HL-60 (cell line): ENCODE measurements around the gene EYS.

Experiments
- DNase-seq, 2 experiments: peaks; one replicate each; pipeline ENCODE4 v3.0.0-alpha.2; 2010 to 2020; ENCODE audit warnings: low read depth in 1 of 2, low spot score in 1 of 2
- H3K27ac ChIP-seq: fragments of 250-450 bp; sonication (Bioruptor Pico); replicated peaks from 2 replicates; pipeline ENCODE4 v1.5.1; 2020; ENCODE audit warnings: mild to moderate bottlenecking, moderate library complexity
- H3K27me3 ChIP-seq: fragments of 250-450 bp; sonication (Bioruptor Pico); 2 replicates; pipeline ENCODE4 v1.5.1; 2021; ENCODE audit warnings: mild to moderate bottlenecking, moderate library complexity; ENCODE audit not compliant: insufficient read depth, poor library complexity, severe bottlenecking
- H3K4me3 ChIP-seq: replicated peaks from 2 replicates; pipeline ENCODE4 v1.5.1; 2011; ENCODE audit warnings: mild to moderate bottlenecking, control low read depth, low read length; ENCODE audit not compliant: insufficient read depth
- GABPA ChIP-seq: IDR thresholded peaks from 2 replicates; pipeline ENCODE4 v1.6.1; 2012; ENCODE audit warnings: low read depth
- POLR2AphosphoS5 ChIP-seq: IDR thresholded peaks from 2 replicates; pipeline ENCODE4 v1.6.1; 2012; ENCODE audit warnings: low read depth
- SPI1 ChIP-seq: IDR thresholded peaks from 2 replicates; pipeline ENCODE4 v1.6.1; 2012; ENCODE audit warnings: low read depth, mild to moderate bottlenecking, borderline replicate concordance
- TF ChIP-seq, protein P1 (sequence below): IDR thresholded peaks from one replicate; pipeline ENCODE4 v1.5.1; 2011; ENCODE audit warnings: low read length, control low read depth, inconsistent platforms; ENCODE audit not compliant: insufficient read depth
- TF ChIP-seq, protein P2 (sequence below): IDR thresholded peaks from 2 replicates; pipeline ENCODE4 v1.6.1; 2012; ENCODE audit warnings: low read depth; ENCODE audit not compliant: insufficient replicate concordance

Gene EYS

DNA sequence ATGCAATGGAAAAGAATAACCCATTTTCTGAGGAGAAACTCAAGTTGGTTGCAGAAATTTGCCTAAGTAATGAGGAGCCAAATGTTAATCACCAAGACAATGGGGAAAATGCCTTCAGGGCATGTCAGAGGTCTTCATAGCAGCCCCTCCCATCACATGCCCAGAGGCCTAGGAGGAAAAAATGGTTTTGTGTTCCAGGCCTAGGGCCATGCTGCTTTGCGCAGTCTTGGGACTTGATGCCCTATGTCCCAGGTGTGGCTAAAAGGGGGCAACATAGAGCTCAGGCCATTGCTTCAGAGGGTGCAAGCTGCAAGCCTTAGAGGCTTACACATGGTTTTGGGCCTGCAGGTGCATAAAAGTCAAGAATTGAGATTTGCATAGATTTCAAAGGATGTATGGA lies 485.9 kb downstream of the EYS start:
- TF ChIP-seq, protein P1, sequence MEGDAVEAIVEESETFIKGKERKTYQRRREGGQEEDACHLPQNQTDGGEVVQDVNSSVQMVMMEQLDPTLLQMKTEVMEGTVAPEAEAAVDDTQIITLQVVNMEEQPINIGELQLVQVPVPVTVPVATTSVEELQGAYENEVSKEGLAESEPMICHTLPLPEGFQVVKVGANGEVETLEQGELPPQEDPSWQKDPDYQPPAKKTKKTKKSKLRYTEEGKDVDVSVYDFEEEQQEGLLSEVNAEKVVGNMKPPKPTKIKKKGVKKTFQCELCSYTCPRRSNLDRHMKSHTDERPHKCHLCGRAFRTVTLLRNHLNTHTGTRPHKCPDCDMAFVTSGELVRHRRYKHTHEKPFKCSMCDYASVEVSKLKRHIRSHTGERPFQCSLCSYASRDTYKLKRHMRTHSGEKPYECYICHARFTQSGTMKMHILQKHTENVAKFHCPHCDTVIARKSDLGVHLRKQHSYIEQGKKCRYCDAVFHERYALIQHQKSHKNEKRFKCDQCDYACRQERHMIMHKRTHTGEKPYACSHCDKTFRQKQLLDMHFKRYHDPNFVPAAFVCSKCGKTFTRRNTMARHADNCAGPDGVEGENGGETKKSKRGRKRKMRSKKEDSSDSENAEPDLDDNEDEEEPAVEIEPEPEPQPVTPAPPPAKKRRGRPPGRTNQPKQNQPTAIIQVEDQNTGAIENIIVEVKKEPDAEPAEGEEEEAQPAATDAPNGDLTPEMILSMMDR: no peak
- TF ChIP-seq GABPA (no peak), SPI1 (no peak), POLR2AphosphoS5 (no peak)
- TF ChIP-seq, protein P2, sequence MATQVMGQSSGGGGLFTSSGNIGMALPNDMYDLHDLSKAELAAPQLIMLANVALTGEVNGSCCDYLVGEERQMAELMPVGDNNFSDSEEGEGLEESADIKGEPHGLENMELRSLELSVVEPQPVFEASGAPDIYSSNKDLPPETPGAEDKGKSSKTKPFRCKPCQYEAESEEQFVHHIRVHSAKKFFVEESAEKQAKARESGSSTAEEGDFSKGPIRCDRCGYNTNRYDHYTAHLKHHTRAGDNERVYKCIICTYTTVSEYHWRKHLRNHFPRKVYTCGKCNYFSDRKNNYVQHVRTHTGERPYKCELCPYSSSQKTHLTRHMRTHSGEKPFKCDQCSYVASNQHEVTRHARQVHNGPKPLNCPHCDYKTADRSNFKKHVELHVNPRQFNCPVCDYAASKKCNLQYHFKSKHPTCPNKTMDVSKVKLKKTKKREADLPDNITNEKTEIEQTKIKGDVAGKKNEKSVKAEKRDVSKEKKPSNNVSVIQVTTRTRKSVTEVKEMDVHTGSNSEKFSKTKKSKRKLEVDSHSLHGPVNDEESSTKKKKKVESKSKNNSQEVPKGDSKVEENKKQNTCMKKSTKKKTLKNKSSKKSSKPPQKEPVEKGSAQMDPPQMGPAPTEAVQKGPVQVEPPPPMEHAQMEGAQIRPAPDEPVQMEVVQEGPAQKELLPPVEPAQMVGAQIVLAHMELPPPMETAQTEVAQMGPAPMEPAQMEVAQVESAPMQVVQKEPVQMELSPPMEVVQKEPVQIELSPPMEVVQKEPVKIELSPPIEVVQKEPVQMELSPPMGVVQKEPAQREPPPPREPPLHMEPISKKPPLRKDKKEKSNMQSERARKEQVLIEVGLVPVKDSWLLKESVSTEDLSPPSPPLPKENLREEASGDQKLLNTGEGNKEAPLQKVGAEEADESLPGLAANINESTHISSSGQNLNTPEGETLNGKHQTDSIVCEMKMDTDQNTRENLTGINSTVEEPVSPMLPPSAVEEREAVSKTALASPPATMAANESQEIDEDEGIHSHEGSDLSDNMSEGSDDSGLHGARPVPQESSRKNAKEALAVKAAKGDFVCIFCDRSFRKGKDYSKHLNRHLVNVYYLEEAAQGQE: no peak
- Histone ChIP-seq H3K4me3 (no peak overlapping the region), H3K27ac (no peak overlapping the region), H3K27me3 (no peaks in the 10 kb centered on the region)
- DNase-seq: no peak

- Histone ChIP-seq H3K27me3 (no peaks in the 10 kb centered on the region), H3K4me3 (no peak overlapping the region), H3K27ac (no peak overlapping the region)
- no peak for DNase-seq
- no peak for TF ChIP-seq GABPA
- TF ChIP-seq POLR2AphosphoS5: no peak
- no peak for TF ChIP-seq SPI1
- TF ChIP-seq, protein P1: no peak
- TF ChIP-seq, protein P2: no peak
Observed at GRCh38 chr6:65202738-65203137, 504.3 kb downstream of the EYS start.

DNA sequence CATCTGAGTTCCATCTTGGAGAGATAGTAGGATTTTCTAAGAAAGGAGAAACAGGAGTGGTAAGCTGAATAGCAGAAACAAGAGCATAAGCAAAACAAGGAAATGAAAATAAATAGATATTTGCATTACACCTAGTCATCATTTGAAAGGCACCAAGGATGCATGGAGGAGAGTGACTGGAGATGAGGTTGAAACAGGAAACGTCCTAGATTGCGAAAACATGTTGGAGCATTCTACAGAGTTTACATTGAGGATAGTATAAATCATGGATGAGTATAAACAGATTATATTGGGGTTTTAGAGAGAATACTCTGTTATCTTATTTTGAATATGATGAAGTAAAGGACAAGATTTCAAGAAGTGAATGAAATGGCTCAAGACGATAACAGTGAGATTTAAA lies 507.3 kb downstream of the EYS start:
- TF ChIP-seq GABPA (no peak), POLR2AphosphoS5 (no peak), SPI1 (no peak)
- TF ChIP-seq, protein P2: no peak
- TF ChIP-seq, protein P1: no peak
- Histone ChIP-seq H3K27me3 (no peaks in the 10 kb centered on the region), H3K4me3 (no peak overlapping the region), H3K27ac (no peak overlapping the region)
- no peak for DNase-seq
